HG02885 (cell line): ENCODE results near the gene LYPLAL1.

ENCODE experiments used
- ATAC-seq: cut with Tn5 transposase; IDR thresholded peaks from one replicate; pipeline ENCODE4 v1.9.1; 2021; ENCODE audit warnings: mild to moderate bottlenecking; ENCODE audit not compliant: unreplicated experiment, poor library complexity

LYPLAL1 gene

DNA sequence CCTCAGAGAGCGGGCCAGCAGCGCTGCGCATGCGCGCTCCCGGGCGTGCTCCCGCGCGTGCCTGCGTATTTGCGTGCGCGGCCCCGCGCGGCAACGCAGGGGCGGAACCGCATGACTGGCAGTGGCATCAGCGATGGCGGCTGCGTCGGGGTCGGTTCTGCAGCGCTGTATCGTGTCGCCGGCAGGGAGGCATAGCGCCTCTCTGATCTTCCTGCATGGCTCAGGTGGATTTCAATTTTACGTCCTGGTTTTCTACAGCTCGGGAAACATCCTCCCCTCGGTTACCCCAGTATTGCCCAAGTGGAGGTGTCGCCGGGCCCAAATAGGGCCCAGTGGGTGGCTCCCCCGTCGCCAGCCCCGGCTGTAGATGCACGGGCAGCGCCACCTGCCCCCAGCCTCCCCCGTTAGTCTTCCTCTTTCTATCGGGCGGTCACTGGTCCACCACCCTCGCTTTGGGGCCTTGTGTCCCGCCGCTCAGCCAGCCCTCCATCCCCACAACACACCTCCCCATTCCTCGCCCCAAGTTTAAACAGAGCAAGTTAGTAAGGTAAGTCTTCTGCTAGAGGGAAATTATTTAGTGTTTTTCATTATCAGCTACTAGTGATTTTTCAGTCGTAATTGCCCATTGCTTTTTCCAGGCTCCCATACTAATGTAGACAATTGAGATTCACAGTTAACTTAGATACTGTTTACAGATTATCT is at the start of gene LYPLAL1:
TSS of gene LYPLAL1 (plus strand) at position 121 of the 702 bp plus-strand sequence. CDS start at position 134, 13 bp downstream.
- ATAC-seq: peak; percentile 70

DNA sequence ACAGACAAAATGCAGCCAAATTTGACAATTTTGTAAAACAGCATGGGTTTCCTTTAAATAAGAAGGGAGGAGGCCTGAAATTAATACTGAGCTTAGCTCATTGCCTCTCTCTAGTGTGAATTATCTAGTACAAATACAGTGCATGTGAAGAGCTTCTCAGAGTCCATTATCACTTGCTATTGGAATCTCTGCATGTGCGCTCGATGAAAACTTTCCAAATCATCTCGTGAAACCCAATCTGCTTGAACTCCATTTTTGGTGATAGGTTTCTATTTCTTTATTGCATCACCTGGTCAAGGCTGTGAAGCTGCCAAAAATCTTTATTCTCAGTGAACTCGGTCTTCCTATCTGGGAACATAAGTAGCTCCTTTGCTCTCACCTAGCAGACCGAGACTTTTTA is 49.5 kb upstream of the LYPLAL1 start:
- ATAC-seq: no peak

DNA sequence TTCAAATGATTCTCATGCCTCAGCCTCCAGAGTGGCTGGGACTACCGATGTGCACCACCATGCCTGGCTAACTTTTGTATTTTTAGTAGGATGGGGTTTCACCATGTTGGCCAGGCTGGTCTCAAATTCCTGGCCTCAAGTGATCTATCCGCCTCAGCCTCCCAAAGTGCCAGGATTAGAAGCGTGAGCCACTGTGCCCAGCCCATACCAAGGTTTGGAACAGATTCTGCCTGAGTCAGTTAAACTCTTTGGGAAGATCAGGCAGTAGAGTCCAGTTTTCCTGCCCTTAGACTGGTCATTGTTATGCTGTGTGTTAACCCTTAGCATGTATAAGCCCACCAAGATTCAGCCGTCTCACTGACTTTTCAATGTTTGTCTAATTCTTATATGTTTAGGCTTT is 48.3 kb upstream of the LYPLAL1 start:
- no peak for ATAC-seq

DNA sequence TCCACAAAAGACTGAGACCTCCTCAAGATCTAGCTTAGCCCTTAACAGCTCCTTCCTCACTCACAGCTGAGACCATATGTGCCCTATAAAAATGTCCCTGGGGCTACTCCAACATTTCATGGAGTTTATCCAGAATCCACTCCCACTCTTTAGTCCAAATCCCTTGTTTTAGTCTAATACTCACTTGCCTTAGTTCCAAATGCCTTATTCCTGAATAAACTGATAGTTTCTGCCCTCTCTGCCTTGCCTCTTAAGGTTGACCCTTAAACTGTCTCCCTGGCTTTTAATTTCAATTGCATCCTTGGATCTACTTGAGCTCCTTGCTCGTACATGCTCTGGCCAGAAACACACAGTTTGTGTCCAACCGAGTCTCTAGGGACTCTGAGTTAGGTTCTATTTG is 47.3 kb upstream of the LYPLAL1 start:
- ATAC-seq: no peak

DNA sequence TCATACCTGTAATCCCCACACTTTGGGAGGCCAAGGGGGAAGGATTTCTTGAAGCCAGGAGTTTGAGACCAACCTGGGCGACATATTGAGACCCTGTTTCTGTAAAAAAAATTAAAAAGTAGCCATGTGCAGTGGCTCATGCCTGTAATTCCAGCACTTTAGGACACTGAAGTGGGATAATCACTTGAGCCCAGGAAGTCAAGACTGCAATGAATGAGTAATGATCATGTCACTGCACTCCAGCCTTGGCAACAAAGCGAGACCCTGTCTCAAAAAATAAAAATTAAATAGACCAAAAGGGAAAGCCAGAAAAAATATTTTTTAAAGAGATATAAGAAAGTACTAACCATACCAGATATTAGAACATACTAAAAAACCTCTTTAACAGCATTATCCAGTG is 44.7 kb upstream of the LYPLAL1 start:
- no peak for ATAC-seq

DNA sequence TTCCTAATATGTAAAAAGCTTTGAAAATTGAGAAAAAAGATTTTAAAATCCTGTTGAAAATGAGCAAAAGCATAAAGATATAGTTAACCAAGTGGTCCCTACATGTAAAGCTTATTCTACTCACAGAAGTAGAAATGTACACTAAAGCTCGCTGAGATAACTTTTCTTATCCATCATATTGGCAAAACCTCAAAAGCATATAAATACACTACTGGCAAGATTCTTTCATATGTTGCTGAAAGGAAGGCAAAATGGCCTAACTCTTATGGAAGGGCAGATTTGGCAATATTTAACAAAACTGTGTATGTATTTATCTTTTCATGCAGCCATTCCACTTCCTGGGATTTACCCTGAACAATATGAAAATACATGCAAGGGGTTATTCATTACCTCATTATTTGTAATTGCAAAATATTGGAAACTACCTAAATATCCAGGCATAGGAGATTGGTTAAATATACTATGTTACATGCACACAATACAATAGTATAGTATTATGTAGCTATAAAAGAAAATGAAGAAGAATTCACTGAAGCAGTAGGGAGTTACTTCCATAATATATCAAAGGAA is 43.2 kb upstream of the LYPLAL1 start:
- ATAC-seq: no peak

DNA sequence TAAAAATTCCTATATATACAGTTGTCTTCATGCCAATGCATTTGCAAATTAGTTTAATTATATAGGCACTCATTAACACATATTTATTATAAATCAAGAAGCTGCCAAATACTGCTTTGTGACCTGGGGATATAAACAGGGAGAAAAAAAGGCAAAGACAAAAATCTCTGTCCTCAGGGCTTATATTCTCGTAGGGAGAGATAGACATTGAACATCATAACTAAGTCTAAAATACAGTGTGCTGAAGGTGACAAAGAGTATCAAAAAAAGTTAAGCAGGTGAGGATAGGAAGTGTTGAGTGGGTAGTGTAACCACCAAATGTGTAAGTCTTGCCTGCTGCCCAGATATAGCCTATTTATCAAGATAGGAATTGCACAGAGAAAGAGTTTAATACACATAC is 40.7 kb upstream of the LYPLAL1 start:
- no peak for ATAC-seq

DNA sequence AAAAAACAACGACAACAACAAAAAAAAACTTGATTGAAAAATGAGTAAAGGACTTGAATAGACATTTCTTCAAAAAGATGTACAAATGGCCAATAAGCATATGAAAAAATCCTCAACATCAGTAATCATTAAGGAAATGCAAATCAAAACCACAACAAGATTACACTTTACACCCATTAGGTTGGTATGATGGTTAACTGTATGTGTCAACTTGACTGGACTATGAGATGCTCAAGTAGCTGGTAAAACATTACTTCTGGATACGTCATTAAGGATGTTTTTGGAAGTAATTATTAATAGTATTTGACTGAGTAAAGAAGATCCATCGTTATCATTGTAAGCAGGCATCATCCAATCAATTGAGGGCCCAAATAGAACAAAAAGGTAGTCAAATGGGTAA is 34.9 kb upstream of the LYPLAL1 start:
- no peak for ATAC-seq

DNA sequence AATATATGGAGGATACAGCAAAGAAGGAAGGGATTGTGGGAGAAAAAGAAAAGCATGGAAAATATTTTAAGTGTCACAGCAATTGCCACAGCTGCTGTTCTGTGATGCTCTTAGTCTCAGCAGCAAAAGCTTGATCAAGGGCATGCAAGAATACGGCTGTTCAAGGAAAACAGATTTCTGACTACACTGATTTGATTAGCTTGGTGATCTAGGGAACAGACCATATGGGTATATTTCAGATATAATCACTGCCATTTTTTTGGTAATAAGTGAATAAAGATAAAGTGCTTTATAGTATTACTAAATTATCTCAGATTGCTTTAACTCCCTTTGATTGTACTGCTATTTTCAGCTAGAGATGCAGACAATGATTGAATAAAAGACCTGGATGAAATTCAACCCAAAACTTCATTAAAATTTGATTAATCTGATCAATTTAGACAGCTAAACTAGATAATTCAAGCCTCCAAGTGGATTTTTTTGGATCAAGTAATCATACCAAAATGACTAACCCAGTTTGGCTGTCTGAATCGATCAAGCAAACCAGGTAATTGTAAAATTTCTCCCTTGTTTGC is 33.3 kb upstream of the LYPLAL1 start:
- no peak for ATAC-seq

DNA sequence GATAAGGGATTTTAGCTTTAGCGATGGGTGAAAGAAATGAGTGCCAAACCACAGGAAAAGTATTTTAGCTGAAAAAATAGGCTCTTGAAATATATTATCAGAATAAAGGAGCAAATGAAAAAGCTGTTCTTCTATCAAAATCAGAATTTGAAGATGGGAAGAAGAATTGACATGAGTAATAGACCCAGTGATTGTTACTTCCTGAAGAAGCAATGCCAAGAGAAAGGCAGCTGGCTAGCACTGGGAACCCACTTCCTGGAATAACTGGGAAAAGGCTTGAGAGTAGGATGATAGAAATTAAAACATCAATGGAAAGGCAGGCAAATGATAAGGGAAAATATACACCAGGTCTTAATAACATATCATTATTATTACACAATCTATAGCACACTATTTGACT is 29.9 kb upstream of the LYPLAL1 start:
- ATAC-seq: no peak

DNA sequence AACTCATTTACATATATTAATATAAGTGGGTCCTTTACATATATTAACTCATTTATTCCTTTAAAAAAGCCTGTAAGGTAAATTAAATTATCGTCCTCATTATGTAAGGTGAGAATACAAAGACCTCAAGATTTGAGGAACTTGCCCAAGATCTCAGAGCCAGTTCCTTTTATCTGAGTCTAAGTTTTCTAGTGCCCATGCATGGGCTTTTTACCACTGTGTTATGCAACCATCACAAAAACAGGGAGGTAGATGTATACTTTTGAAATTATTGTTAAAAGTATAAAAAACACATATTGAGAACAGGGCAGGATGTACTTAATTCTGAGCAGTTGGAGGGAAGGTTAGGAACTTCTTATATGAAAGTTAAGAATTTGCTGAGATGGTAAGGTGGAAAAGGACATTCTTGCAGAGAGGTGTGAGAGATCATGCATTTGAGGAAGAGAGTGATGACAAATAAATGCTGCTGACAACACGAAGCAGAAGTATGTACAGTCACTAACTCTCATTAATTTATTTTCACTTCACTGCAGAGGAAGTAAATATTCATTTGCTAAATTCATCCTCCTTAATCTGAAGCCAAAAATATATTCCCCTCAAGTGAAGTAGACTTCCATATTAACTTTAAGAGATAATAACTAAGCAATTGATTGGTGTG is 28.9 kb upstream of the LYPLAL1 start:
- ATAC-seq: no peak

DNA sequence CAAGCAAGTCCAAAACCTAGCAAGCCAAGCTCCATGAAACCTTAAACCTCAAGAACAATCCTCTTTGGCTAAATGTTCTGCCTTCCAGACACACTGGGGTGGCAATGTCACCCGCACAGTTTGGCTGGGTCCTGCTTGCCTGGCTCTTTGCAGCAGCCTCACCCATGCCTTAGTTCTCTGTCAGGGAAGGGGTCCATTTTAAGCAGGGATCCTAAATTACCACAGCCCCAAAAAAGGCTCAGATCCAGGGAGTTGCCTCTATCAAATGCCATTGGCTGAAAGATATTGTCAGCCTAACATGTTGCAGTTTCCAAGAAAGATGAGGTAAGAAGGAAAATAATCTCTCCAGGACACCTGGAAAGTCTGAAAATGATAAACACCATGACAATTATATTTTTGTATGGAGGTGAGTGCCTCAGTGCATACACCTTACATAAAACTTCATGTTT is 26.1 kb upstream of the LYPLAL1 start:
- no peak for ATAC-seq

DNA sequence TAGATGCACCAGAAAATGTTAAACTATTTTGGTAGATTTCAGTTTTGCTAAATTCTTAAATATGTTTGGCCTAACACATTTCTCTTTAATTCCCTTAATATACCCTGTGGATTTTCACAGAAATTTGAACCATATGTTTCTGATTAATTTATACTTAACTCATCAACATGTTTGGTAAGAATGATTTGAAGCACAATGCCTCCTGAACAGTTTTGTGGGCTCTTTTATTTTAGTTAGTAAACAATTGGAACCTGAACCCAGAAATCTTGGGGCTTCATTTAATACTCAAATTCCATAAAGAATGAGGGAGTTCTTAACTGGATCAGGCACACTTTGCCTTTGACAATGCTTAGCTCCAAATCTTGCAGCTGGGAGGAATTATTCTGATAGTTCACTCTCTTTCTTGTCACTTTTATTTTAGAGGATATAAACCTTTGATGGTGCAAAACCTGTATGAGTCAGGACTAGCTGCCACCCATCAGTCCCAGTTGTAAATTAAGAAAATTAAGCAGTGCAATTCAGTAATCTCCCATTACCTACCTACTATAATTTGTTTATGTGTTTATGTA is 24.6 kb upstream of the LYPLAL1 start:
- ATAC-seq: no peak

DNA sequence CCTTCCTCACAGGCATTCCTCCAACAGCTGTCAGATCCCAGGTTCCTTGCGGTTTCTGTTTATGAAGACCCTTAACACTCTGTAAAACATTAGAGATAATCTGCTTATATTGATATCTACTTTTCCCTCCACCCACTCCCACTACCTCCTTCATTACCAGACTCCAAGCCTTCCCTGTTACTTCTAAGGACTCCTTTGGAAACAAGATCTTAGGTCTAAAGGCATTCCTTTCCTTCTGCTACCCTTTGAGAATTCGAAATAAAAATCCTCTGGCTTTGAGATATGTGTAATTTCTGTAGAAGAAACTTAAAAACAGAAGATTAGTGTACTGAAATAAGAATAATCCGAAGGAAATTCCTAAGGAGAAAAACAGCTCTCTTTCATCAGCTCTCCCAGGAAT is 23.7 kb upstream of the LYPLAL1 start:
- ATAC-seq: no peak

DNA sequence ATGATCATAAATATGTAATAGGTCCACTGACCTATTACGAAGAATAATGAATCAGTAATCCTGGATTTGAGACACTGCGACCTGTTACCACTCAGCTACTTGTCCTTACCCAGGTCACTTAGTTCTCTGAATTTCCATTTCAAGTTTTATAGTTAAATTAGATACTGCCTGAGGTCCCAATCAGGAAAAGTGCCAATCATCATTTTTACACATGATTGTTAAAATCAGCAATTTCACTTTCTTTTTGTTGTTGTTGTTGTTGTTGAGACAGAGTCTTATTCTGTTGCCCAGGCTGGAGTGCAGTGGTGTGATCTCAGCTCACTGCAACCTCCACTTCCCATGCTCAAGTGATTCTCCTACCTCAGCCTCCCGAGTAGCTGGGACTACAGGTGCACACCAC is 22.8 kb upstream of the LYPLAL1 start:
- no peak for ATAC-seq

DNA sequence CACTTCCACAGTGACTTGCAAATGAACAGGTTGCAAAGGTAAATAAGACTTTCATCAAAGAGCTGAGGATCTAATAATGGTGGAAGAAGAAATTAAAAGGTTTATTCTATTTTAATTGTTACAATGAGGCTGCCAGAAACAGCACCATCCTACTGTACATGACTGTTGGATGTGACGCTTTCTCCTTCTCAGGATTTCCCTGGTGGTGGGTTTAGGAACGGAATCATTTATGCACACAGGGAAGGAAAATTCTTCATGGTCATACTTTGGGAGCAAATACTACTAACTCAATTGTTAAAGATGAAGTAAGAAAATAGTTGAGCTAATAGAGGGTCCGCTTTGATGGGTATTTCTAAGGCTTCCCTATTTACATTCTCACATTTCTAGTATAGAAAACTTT is 22.2 kb upstream of the LYPLAL1 start:
- ATAC-seq: no peak

DNA sequence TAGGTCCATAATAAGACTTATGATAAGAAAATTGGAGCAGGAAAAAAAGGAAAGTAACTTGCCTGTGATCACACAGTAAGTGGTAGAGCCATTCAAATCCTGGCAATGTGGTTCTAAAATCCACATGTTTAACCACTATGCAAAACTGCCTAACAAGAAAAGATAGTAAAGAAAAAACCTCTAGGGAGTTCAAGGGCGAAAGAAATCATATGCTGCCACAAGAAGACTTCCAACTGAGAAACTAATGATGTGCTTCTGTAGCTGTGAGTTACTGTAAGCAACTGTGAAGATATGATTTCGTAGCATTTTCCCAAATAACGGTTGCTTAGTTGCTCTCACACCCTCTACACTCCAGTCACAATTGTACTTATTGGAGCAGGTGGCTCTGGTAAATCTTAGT is 20.9 kb upstream of the LYPLAL1 start:
- ATAC-seq: no peak

DNA sequence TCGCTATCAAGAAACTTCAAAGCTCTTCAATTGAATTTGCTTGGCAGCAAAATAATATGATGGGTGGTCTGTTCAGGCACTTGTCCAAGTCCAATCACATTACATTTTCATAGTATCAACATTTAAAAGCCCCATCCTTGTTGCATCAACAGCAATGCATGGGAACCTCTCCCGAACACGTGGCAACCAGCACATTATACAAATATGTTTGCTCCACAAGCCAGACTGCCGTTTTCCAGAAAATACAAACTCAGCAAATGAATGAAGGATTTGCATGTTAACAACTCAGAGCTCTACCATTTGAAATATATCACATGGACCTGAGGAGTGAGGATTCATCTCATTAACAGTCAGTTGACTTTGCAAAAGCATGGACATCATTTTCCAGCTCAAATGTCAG is 20.0 kb upstream of the LYPLAL1 start:
- ATAC-seq: no peak

DNA sequence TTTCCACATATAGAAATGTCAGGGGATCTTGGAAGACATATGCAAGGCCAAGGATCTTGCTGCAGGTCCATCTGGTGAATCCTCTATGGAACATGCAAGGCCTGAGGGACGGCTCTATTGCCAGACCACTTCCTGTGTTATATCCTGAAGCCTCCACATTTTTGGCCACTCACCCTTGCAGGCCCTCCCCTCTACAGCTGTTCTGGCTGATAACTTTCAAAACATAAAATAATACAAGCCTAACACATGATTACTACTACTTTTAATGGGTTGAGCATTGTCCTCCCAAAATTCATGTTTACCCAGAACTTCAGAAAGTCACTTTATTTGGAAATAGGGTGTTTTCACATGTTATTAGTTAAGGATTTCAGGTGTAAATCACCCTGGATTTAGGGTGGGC is 18.5 kb upstream of the LYPLAL1 start:
- ATAC-seq: no peak

DNA sequence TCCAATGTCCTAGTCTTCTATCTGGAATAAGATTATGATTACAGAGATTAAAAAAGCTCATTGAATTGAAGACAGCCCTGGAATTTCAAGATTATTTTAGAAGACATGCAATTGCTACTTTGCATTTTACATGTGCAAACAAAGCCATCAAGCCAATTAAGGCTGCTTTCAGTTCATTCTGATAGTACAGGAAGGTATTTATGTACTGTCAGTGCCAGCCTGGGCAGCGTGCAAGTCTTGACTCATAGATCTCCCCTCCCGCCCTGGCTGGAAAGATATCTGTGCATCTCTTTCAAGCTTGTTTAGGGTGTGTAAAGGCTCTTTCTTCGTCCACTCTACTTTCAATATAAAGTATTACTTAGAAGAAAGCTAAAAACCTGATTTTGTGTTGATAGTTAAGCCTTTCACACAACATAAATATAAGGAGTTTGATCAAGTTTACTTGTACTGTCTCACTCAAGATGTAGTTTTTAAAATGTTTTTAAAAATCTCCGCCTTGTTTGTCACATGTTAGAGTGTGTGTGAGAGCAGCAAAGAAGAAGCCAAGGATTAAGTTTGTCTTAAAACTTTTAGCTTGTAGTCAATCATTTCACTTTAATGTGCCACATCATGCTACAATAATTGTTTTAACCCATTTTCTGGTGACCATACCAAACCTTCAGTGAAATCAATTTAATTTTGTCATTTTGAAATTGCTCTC is 13.6 kb upstream of the LYPLAL1 start:
- ATAC-seq: peak; percentile 72

DNA sequence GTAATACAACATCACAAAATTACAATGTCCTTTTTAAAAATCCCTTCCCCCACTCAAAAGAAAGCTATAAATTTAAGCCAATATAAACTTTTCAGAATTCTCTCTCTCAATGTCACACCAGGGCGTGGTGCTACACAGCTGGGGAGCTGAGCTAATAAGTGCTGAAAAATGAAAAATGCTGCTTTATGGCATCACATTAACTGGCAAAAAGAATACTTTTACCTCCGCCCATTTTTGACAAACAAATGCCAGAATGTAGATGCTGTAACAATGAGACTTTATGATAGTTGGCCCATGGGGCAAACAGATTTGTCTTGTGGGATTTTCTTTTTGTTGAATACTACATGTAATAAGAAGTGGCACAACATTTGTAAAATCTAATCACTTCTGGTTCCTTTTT is 12.7 kb upstream of the LYPLAL1 start:
- ATAC-seq: no peak
